Loucy (cell line): ENCODE measurements around the gene SPAG9.
A peak's percentile ranks its signal among the peaks of the same experiment; 100 is the strongest.

Experiments
- H2AFZ ChIP-seq: fragments of 200-600 bp; sonication (generic); 2 replicates; pipeline ENCODE4 v1.6.0; 2016; ENCODE audit warnings: antibody characterized with exemption, mild to moderate bottlenecking, low read length, moderate library complexity
- H3F3A ChIP-seq: fragments of 200-600 bp; 2 replicates; pipeline ENCODE4 v1.6.0; 2016; ENCODE audit warnings: antibody characterized with exemption, low read depth, mild to moderate bottlenecking
- H3K27me3 ChIP-seq: fragments of 200-600 bp; sonication (generic); 2 replicates; pipeline ENCODE4 v1.6.1; 2014; ENCODE audit warnings: low read length, mild to moderate bottlenecking; ENCODE audit not compliant: insufficient read depth, poor library complexity, severe bottlenecking
- H3K36me3 ChIP-seq: fragments of 200-600 bp; sonication (generic); 2 replicates; pipeline ENCODE4 v1.6.1; 2016; ENCODE audit warnings: low read length; ENCODE audit not compliant: insufficient read depth
- H3K4me1 ChIP-seq: fragments of 200-600 bp; sonication (generic); 2 replicates; pipeline ENCODE4 v1.5.1; 2014; ENCODE audit warnings: low read length, mild to moderate bottlenecking; ENCODE audit not compliant: insufficient read depth, poor library complexity, severe bottlenecking
- H3K4me2 ChIP-seq: fragments of 200-600 bp; sonication (generic); 2 replicates; pipeline ENCODE4 v1.6.0; 2014; ENCODE audit warnings: antibody characterized with exemption, low read length, low read depth, mild to moderate bottlenecking; ENCODE audit not compliant: poor library complexity, severe bottlenecking
- H3K4me3 ChIP-seq: fragments of 200-600 bp; sonication (generic); 2 replicates; pipeline ENCODE4 v1.5.1; 2014; ENCODE audit warnings: low read length, mild to moderate bottlenecking, mixed read lengths; ENCODE audit not compliant: poor library complexity, severe bottlenecking
- H3K79me2 ChIP-seq: fragments of 200-600 bp; sonication (generic); 2 replicates; pipeline ENCODE4 v1.6.1; 2014; ENCODE audit warnings: low read length; ENCODE audit not compliant: insufficient read depth
- H3K9ac ChIP-seq: fragments of 200-600 bp; sonication (generic); 2 replicates; pipeline ENCODE4 v1.6.0; 2014; ENCODE audit warnings: mild to moderate bottlenecking, low read depth, low read length, moderate library complexity; ENCODE audit not compliant: poor library complexity, severe bottlenecking
- H3K9me2 ChIP-seq: fragments of 200-600 bp; sonication (generic); replicated peaks from 2 replicates; pipeline ENCODE4 v1.6.1; 2016; ENCODE audit warnings: low read depth, low read length, mixed read lengths
- H3K9me3 ChIP-seq: fragments of 200-600 bp; sonication (generic); 2 replicates; pipeline ENCODE4 v1.6.1; 2014; ENCODE audit warnings: mild to moderate bottlenecking, antibody characterized with exemption, low read length, low read depth; ENCODE audit not compliant: insufficient read depth
- H4K20me1 ChIP-seq: fragments of 200-600 bp; sonication (generic); 2 replicates; pipeline ENCODE4 v1.6.0; 2014; ENCODE audit warnings: antibody characterized with exemption, low read length, mild to moderate bottlenecking; ENCODE audit not compliant: insufficient read depth, poor library complexity, severe bottlenecking
- CTCF ChIP-seq: fragments of 200-600 bp; sonication (generic); conservative IDR thresholded peaks from 2 replicates; pipeline ENCODE4 v1.5.1; 2014; ENCODE audit warnings: mild to moderate bottlenecking, antibody characterized with exemption, low read length
- EZH2phosphoT487 ChIP-seq: fragments of 200-600 bp; IDR thresholded peaks from 2 replicates; pipeline ENCODE4 v1.6.1; 2018; ENCODE audit warnings: antibody characterized with exemption, mild to moderate bottlenecking, moderate library complexity, borderline replicate concordance

The SPAG9 gene

GRCh38 chr17:51165680-51166197 lies 45.1 kb upstream of the SPAG9 start:
- Histone ChIP-seq H3K27me3 (no peaks in the 10 kb centered on the region), H3K79me2 (peaks cover 34% of the 10 kb centered on the region), H3K4me1 (peaks cover 23% of the 10 kb centered on the region), H3K9me3 (no peaks in the 10 kb centered on the region), H2AFZ (peak overlapping the region; percentile 85), H4K20me1 (peaks cover 13% of the 10 kb centered on the region), H3K36me3 (peaks cover 37% of the 10 kb centered on the region; the same call in 1 of the 2 replicates), H3K4me2 (peak overlapping the region; percentile 89), H3K9me2 (no peaks in the 10 kb centered on the region), H3F3A (no peaks in the 10 kb centered on the region), H3K9ac (peak overlapping the region; percentile 87), H3K4me3 (peak overlapping the region; percentile 78)
- no peak for TF ChIP-seq CTCF

GRCh38 chr17:51164911-51165679 lies 44.4 kb upstream of the SPAG9 start:
- peak overlapping the region; percentile 89 for H3K4me2 ChIP-seq

GRCh38 chr17:51161541-51161940 lies 40.9 kb upstream of the SPAG9 start:
- Histone ChIP-seq H3K4me1 (peaks cover 14% of the 10 kb centered on the region), H3K36me3 (peaks cover 52% of the 10 kb centered on the region; the same call in 1 of the 2 replicates), H3K9ac (no peak overlapping the region), H3K9me3 (no peaks in the 10 kb centered on the region), H3K27me3 (no peaks in the 10 kb centered on the region), H3K4me2 (no peak overlapping the region), H3F3A (no peaks in the 10 kb centered on the region), H3K9me2 (no peaks in the 10 kb centered on the region), H3K4me3 (no peak overlapping the region), H3K79me2 (peaks cover 26% of the 10 kb centered on the region), H4K20me1 (no peaks in the 10 kb centered on the region), H2AFZ (no peak overlapping the region)
- TF ChIP-seq EZH2phosphoT487: no peak
- TF ChIP-seq CTCF: no peak

More at GRCh38 chr17:51164911-51165679, 44.4 kb upstream of the SPAG9 start:
- Histone ChIP-seq H2AFZ (no peak overlapping the region), H4K20me1 (peaks cover 13% of the 10 kb centered on the region), H3K9ac (peak overlapping the region; percentile 87), H3K36me3 (peaks cover 38% of the 10 kb centered on the region; the same call in 1 of the 2 replicates), H3F3A (no peaks in the 10 kb centered on the region), H3K9me3 (no peaks in the 10 kb centered on the region), H3K4me3 (peak overlapping the region; percentile 78), H3K79me2 (peaks cover 32% of the 10 kb centered on the region), H3K4me1 (peaks cover 23% of the 10 kb centered on the region), H3K27me3 (no peaks in the 10 kb centered on the region), H3K9me2 (no peaks in the 10 kb centered on the region)
- TF ChIP-seq CTCF (no peak), EZH2phosphoT487 (no peak)
